Osteocyte (in vitro differentiated cells): Measurements from ENCODE around the gene RETREG3. TPM values are rescaled to one million over a fixed set of nuclear protein-coding genes. Genes with fewer than 3 reads are reported as not detected.

ENCODE experiments used
- DNase-seq: peaks from one replicate; pipeline ENCODE4 v3.0.0; 2021; ENCODE audit warnings: mixed read lengths; ENCODE audit not compliant: unreplicated experiment; ENCODE audit errors: extremely low spot score
- H3K27ac Mint-ChIP-seq: one replicate; pipeline ENCODE4 v1.8.0; 2021; ENCODE audit warnings: mild to moderate bottlenecking, mixed read lengths; ENCODE audit not compliant: unreplicated experiment
- H3K27me3 Mint-ChIP-seq: one replicate; pipeline ENCODE4 v1.8.0; 2021; ENCODE audit warnings: mixed read lengths; ENCODE audit not compliant: unreplicated experiment
- H3K36me3 Mint-ChIP-seq: one replicate; pipeline ENCODE4 v1.8.0; 2021; ENCODE audit warnings: mixed read lengths; ENCODE audit not compliant: unreplicated experiment
- H3K4me1 Mint-ChIP-seq: one replicate; pipeline ENCODE4 v1.8.0; 2021; ENCODE audit warnings: mixed read lengths; ENCODE audit not compliant: unreplicated experiment
- H3K4me3 Mint-ChIP-seq: one replicate; pipeline ENCODE4 v1.8.0; 2021; ENCODE audit warnings: mild to moderate bottlenecking, moderate library complexity, mixed read lengths; ENCODE audit not compliant: unreplicated experiment
- H3K9me3 Mint-ChIP-seq: one replicate; pipeline ENCODE4 v1.8.0; 2021; ENCODE audit warnings: mixed read lengths; ENCODE audit not compliant: unreplicated experiment
- CTCF ChIP-seq: fragments of 200-600 bp; sonication (generic); IDR thresholded peaks from 2 replicates; pipeline ENCODE4 v1.5.0; 2021; ENCODE audit warnings: antibody characterized with exemption, mild to moderate bottlenecking, moderate library complexity
- total RNA-seq: library from RNA; stranded (reverse); gene quantifications from 2 replicates; pipeline ENCODE4 v1.2.1, GENCODE V29; 2021

RETREG3 gene
- total RNA-seq, 1 donor from 2014 or later: 80.1 TPM

- H3K27ac Mint-ChIP-seq: no peak overlapping the region
- no peak overlapping the region for H3K4me3 Mint-ChIP-seq
- DNase-seq: no peak
- H3K27me3 Mint-ChIP-seq: no peaks in the 10 kb centered on the region
- H3K36me3 Mint-ChIP-seq: peaks cover 31% of the 10 kb centered on the region
- H3K9me3 Mint-ChIP-seq: no peaks in the 10 kb centered on the region
- peaks cover 2% of the 10 kb centered on the region for H3K4me1 Mint-ChIP-seq
- TF ChIP-seq CTCF: no peak
Observed at GRCh38 chr17:42591411-42591810, 17.8 kb downstream of the RETREG3 start.

- Mint-ChIP-seq H3K9me3 (no peaks in the 10 kb centered on the region), H3K4me3 (no peak overlapping the region), H3K36me3 (peaks cover 34% of the 10 kb centered on the region), H3K27me3 (no peaks in the 10 kb centered on the region), H3K4me1 (peaks cover 2% of the 10 kb centered on the region), H3K27ac (no peak overlapping the region)
- no peak for DNase-seq
- TF ChIP-seq CTCF: no peak
Observed at GRCh38 chr17:42590886-42591285, 18.3 kb downstream of the RETREG3 start.

DNA sequence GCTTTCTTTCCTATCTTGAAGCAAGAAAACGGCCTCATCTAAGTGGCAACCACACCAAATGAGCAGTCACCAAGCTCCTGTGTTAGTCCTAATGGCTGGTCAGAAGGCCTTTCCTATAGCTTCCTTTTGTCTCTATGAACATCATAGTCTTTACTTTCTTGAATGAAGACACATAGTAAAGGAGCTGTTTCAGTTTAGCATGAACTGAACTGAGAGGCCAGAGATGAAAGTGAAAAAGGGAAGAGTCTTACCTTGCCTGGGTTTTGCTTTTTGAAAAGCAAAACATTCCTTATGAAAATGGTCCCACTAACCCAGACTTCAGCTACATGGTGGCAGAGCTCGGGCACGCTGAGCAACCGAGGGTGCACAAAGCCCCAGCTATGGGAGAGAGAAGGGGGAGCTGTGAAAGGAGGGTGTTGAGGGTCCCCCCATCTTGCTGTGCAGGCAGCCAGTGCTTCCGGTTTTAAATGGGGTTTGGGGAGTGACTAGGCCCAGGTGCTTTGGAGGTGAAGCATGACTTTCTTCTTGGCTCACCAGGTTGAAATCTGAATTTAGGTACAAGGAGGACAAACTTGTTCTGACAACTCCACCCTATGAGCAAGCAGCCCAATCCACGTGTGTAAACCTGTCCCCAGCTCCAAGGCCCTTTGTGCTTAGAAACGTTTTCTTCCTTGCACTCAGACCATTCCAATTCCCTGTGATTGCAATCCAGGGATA, 22.5 kb downstream of the RETREG3 start:
- Mint-ChIP-seq H3K27me3 (no peaks in the 10 kb centered on the region), H3K27ac (no peak overlapping the region), H3K36me3 (peaks cover 48% of the 10 kb centered on the region), H3K4me3 (no peak overlapping the region), H3K9me3 (no peaks in the 10 kb centered on the region), H3K4me1 (peaks cover 2% of the 10 kb centered on the region)
- TF ChIP-seq CTCF: no peak
- DNase-seq: no peak

- no peak for TF ChIP-seq CTCF
- H3K36me3 Mint-ChIP-seq: peaks cover 46% of the 10 kb centered on the region
- no peak for DNase-seq
- H3K4me3 Mint-ChIP-seq: no peak overlapping the region
- H3K9me3 Mint-ChIP-seq: no peaks in the 10 kb centered on the region
- no peak overlapping the region for H3K27ac Mint-ChIP-seq
- H3K4me1 Mint-ChIP-seq: peaks cover 2% of the 10 kb centered on the region
- no peaks in the 10 kb centered on the region for H3K27me3 Mint-ChIP-seq
Observed at GRCh38 chr17:42585353-42585752, 23.8 kb downstream of the RETREG3 start.

DNA sequence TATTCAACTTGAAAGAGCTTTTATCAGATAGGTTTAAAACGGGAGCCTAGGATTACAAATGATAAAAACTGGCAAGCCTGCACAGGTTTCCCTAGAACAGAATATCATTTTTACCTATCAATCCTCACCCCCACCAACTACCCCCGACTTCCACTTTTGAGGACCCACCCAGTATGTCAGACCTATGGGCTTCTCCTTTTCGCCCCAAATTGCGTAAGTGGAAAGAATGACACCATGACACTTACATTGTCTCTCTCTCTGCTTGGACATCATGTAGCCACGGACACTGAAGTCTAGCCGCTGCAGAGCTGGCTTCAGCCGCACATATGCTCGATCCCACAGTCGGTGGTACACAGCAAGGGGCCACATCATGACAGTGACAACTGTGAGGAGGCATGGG, 24.3 kb downstream of the RETREG3 start:
- no peak overlapping the region for H3K4me3 Mint-ChIP-seq
- H3K36me3 Mint-ChIP-seq: peaks cover 45% of the 10 kb centered on the region
- no peak overlapping the region for H3K27ac Mint-ChIP-seq
- TF ChIP-seq CTCF: no peak
- no peak for DNase-seq
- H3K9me3 Mint-ChIP-seq: no peaks in the 10 kb centered on the region
- peaks cover 2% of the 10 kb centered on the region for H3K4me1 Mint-ChIP-seq
- no peaks in the 10 kb centered on the region for H3K27me3 Mint-ChIP-seq
